GM06990 (cell line): Measurements from ENCODE around the gene TOMM6.

Experiments used
- DNase-seq: peaks from one replicate; pipeline ENCODE4 v3.0.0-alpha.2; 2011; ENCODE audit not compliant: insufficient read length; ENCODE audit errors: extremely low read depth
- H3K27me3 ChIP-seq: replicated peaks from 2 replicates; pipeline ENCODE4 v1.6.0; 2011; ENCODE audit warnings: low read length; ENCODE audit not compliant: control insufficient read depth, insufficient read depth
- H3K36me3 ChIP-seq: 2 replicates; pipeline ENCODE4 v1.5.1; 2011; ENCODE audit warnings: low read length; ENCODE audit not compliant: control insufficient read depth, insufficient read depth
- H3K4me3 ChIP-seq: replicated peaks from 2 replicates; pipeline ENCODE4 v1.5.1; 2011; ENCODE audit warnings: low read depth, mild to moderate bottlenecking, control low read depth, low read length
- CTCF ChIP-seq: IDR thresholded peaks from 2 replicates; pipeline ENCODE4 v1.5.1; 2011; ENCODE audit warnings: low read length, control low read depth, mild to moderate bottlenecking, inconsistent platforms; ENCODE audit not compliant: insufficient read depth, poor library complexity, severe bottlenecking

Gene TOMM6

GRCh38 chr6:41787219-41787917 lies at the start of gene TOMM6:
TSS of gene TOMM6 (plus strand) at chr6:41787694. CDS start at chr6:41787698, 4 bp downstream.
- Histone ChIP-seq H3K27me3 (no peaks in the 10 kb centered on the region), H3K4me3 (peak within 1 kb of the TSS; percentile 98), H3K36me3 (peaks cover 7% of the 10 kb centered on the region)
- peak; percentile 97 for DNase-seq
- peak; percentile 75 for TF ChIP-seq CTCF

GRCh38 chr6:41739041-41739440 lies 48.5 kb upstream of the TOMM6 start:
- no peak for DNase-seq
- Histone ChIP-seq H3K4me3 (no peak overlapping the region), H3K36me3 (no peaks in the 10 kb centered on the region), H3K27me3 (no peaks in the 10 kb centered on the region; the same call in none of the 2 replicates)
- no peak for TF ChIP-seq CTCF

- no peak for DNase-seq
- H3K4me3 ChIP-seq, result no peak overlapping the region
- H3K36me3 ChIP-seq, result no peaks in the 10 kb centered on the region
- no peaks in the 10 kb centered on the region; the same call in none of the 2 replicates for H3K27me3 ChIP-seq
- no peak for TF ChIP-seq CTCF
These were observed 46.9 kb upstream of the TOMM6 start for GRCh38 chr6:41740366-41741162.

DNA sequence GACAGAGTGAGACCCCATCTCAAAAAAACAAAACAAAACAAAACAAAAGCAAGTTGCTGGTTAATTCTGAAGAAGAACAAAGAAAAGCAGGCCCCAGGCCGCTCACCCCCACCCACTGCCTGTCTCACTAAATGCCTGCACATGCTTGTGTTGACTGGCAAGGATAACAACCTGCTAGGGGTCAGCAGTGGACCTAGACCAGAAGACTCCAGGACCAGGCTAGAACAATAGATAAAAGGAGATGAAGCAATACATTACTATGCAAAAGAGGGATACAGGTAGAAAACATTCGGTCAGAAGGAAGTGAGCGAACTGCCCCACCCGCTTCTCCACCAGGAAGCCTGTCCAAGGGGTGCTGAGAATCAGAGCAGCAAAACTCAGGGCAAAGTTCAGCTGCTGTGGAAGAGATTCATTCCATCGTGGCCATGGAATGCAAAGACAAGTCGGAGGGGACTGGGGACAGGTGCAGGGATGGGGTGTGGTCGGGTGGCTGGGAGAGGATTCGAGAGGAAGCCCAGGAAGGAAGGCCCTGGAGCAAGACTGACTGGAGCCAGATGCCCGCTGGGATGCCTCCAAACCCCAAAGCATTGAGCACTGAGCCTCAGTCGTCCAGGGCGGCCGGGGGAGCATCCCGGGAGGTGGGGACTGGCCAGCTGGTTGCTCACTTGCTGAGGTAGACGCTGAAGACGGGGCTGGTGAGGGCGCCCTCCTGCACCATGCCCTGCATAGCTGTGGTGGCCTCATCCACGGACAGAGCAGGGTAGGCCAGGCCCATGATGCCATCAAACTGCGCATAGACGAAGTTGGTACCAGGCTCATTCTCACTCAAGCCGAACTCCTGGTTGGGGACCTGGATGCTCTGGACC lies 45.6 kb upstream of the TOMM6 start:
- no peak overlapping the region for H3K4me3 ChIP-seq
- no peaks in the 10 kb centered on the region; the same call in none of the 2 replicates for H3K27me3 ChIP-seq
- TF ChIP-seq CTCF, result no peak
- no peak for DNase-seq
- no peaks in the 10 kb centered on the region for H3K36me3 ChIP-seq

DNA sequence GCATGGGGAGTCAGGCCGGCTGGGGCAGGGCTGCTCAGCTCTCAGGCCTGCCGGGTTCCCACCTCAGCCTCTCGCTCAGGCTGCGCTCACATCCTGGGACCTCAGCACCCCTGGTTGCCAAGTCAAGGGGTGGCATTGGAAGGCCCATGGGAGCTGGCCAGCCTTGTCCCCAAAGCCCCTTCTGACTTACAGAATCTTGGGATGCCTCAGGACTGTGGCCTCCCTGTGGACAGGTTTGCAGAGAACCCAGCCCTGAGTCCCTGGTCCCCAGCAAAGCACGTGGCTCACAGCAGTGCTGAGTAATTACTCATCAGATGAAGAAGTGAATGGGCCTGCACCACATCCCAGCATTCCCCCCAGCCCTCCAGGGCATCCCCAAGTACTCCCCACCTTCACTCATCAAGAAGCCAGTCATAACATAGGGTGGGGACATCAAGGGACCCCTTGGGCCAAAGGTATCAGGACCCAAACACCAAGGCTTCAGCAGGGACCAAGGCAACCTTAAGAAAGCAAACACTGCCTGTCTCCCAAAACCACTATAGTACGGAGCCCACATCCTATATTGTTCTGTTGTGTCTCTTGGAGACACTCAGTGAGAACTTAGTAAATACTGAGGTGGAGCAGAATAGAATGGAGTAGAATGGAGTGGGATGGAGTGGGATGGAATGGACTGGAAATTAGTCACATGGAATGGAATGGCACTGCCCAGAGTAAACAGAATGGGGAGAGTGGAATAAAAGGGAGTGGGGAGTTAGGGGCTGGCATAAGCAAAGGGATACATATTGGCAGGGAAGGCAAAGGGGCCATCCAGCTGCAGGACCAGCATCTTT lies 43.9 kb upstream of the TOMM6 start:
- H3K36me3 ChIP-seq, result no peaks in the 10 kb centered on the region
- H3K4me3 ChIP-seq, result no peak overlapping the region
- no peaks in the 10 kb centered on the region; the same call in none of the 2 replicates for H3K27me3 ChIP-seq
- TF ChIP-seq CTCF, result no peak
- no peak for DNase-seq
